ENCODE measurements around the gene TTC33. TPM values are rescaled to one million over a fixed set of nuclear protein-coding genes. Genes with fewer than 3 reads are reported as not detected.
"Not testable (repeated sequence)": the region's sequence is repeated elsewhere in the genome, so short reads cannot be mapped to it uniquely, and the experiment has no call there.

Gene TTC33
- total RNA-seq, 1 donor from 2014 or later: 15.2 TPM

GRCh38 chr5:40675396-40676133 is 80.2 kb downstream of the TTC33 start:
- ATAC-seq (ENCODE audit: poor library complexity): no peak
- intact Hi-C loops (cut with DNase I): no loop called here

GRCh38 chr5:40674661-40675235 is 81.0 kb downstream of the TTC33 start:
- intact Hi-C loops (cut with DNase I): no loop called here
- DNase-seq: no peak
- ATAC-seq (ENCODE audit: poor library complexity): no peak

More at GRCh38 chr5:40675396-40676133, 80.2 kb downstream of the TTC33 start:
- DNase-seq: no peak

- intact Hi-C loops (cut with DNase I): no loop called here
- ATAC-seq (ENCODE audit: poor library complexity) (peak; percentile 63), DNase-seq (no peak)
Observed at GRCh38 chr5:40672425-40672824, 83.3 kb downstream of the TTC33 start.

- intact Hi-C loops (cut with DNase I): no loop called here
- no peak for DNase-seq
Observed at GRCh38 chr5:40669606-40670390, 86.0 kb downstream of the TTC33 start.

GRCh38 chr5:40667161-40667663 is 88.5 kb downstream of the TTC33 start:
- DNase-seq (no peak), ATAC-seq (ENCODE audit: poor library complexity) (no peak)
- intact Hi-C loops (cut with DNase I): no loop called here

More at GRCh38 chr5:40669606-40670390, 86.0 kb downstream of the TTC33 start:
- no peak for ATAC-seq (ENCODE audit: poor library complexity)

GRCh38 chr5:40666657-40667056 is 89.1 kb downstream of the TTC33 start:
- ATAC-seq (ENCODE audit: poor library complexity) (no peak), DNase-seq (no peak)
- intact Hi-C loops (cut with DNase I): no loop called here

GRCh38 chr5:40665635-40666298 is 90.0 kb downstream of the TTC33 start:
- intact Hi-C loops (cut with DNase I): no loop called here

GRCh38 chr5:40660751-40661150 is 95.0 kb downstream of the TTC33 start:
- intact Hi-C loops (cut with DNase I): no loop called here
- DNase-seq: no peak

More at GRCh38 chr5:40665635-40666298, 90.0 kb downstream of the TTC33 start:
- ATAC-seq (ENCODE audit: poor library complexity): no peak
- no peak for DNase-seq

GRCh38 chr5:40656766-40657165 is 99.0 kb downstream of the TTC33 start:
- DNase-seq: no peak
- ATAC-seq (ENCODE audit: poor library complexity): no peak
- intact Hi-C loops (cut with DNase I): no loop called here

More at GRCh38 chr5:40660751-40661150, 95.0 kb downstream of the TTC33 start:
- no peak for ATAC-seq (ENCODE audit: poor library complexity)

GRCh38 chr5:40656091-40656490 is 99.7 kb downstream of the TTC33 start:
- intact Hi-C loops (cut with DNase I); ATAC-seq (ENCODE audit: poor library complexity); DNase-seq: not testable (repeated sequence)

- no peak for DNase-seq
- intact Hi-C loops (cut with DNase I): no loop called here
- ATAC-seq (ENCODE audit: poor library complexity): no peak
Observed at GRCh38 chr5:40655138-40655537, 100.6 kb downstream of the TTC33 start.

GRCh38 chr5:40654377-40654991 is 101.3 kb downstream of the TTC33 start:
- ATAC-seq (ENCODE audit: poor library complexity): no peak
- intact Hi-C loops (cut with DNase I): no loop called here
- no peak for DNase-seq

GRCh38 chr5:40653221-40654022 is 102.3 kb downstream of the TTC33 start:
- intact Hi-C loops (cut with DNase I): no loop called here
- no peak for DNase-seq
- ATAC-seq (ENCODE audit: poor library complexity): no peak

- intact Hi-C loops (cut with DNase I): no loop called here
- ATAC-seq (ENCODE audit: poor library complexity) (no peak), DNase-seq (no peak)
Observed at GRCh38 chr5:40652441-40653220, 103.1 kb downstream of the TTC33 start.

GRCh38 chr5:40651201-40651600 is 104.6 kb downstream of the TTC33 start:
- DNase-seq: no peak
- intact Hi-C loops (cut with DNase I): no loop called here
- no peak for ATAC-seq (ENCODE audit: poor library complexity)

GRCh38 chr5:40649463-40650030 is 106.2 kb downstream of the TTC33 start:
- DNase-seq (no peak), ATAC-seq (ENCODE audit: poor library complexity) (no peak)
- intact Hi-C loops (cut with DNase I): no loop called here

GRCh38 chr5:40648150-40648549 is 107.6 kb downstream of the TTC33 start:
- intact Hi-C loops (cut with DNase I): no loop called here
- no peak for ATAC-seq (ENCODE audit: poor library complexity)
- no peak for DNase-seq

All from Right ventricle myocardium superior (tissue), 1 donor.